ENCODE results near the gene TKTL1. TPM values are rescaled to one million over a fixed set of nuclear protein-coding genes. Genes with fewer than 3 reads are reported as not detected.

TKTL1 gene
- total RNA-seq, 5 donors from 2014 or later (not counting 1 experiment from before 2014, with no cell fraction given) = 0.60 to 5.5 (median 1.3) TPM

DNA sequence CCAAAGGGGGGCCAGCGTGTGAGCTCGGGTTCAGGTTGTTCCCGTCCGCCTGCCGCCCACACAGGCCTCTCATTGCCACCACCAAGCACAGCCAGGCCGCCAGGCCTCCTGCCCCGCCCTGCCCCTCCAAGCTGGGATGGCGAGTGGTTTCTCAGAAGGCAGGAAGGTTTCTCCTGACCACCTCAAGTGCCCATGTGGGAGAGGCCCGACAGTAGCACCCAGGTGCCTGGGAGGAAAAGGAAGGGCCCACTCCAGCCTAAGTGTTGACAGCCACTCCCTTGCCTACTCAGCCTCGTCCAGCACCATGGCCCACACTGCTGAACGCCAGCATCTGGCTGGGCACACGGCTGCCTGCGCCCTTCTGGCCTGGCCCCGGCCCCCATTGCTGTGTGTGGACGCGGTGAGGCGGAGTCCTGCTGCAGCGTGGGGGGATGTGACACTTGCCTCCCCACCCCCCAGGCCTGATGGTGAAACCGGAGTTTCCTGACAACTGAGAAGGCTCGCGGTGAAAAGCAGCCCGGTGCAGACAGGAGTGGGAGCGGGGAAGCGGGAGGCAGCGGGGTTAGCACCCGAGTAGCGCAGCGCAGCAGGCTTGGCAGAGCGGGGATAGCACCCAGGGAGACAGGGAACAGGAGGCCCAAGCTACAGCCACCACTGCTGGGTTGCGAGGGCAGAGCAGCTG, 59.6 kb downstream of the TKTL1 start:
- no peak for ATAC-seq (replicated peaks in 1 of 4)
- Mint-ChIP-seq H3K4me3 (no peak overlapping the region), H3K27me3 (no peaks in the 10 kb centered on the region), H3K27ac (peak overlapping the region in 1 of 2 donors; percentile 22), H3K4me1 (peaks cover 19 to 70% (median 37%) of the 10 kb centered on the region in 3 donors), H3K9me3 (no peaks in the 10 kb centered on the region), H3K36me3 (peaks cover 5% of the 10 kb centered on the region)
- POLR2A ChIA-PET = no interaction called here
- DNase-seq = no peak
- Histone ChIP-seq H3K9me3 (no peaks in the 10 kb centered on the region), H3K4me3 (ENCODE audit: control insufficient read depth in 1 of 2, extremely low read depth in 1 of 2, low read length in 1 of 2) (no peak overlapping the region), H3K36me3 (ENCODE audit: control insufficient read depth in 2 of 2, extremely low read depth in 1 of 2, insufficient read depth in 1 of 2, low read length in 1 of 2) (peaks cover 14 to 95% of the 10 kb centered on the region in 2 donors), H3K4me1 (ENCODE audit: control insufficient read depth in 1 of 2, extremely low read depth in 1 of 2, insufficient read depth in 2 of 2, low read length in 2 of 2) (peaks cover 4 to 100% of the 10 kb centered on the region in 2 experiments), H3K27me3 (replicated peaks in 1 of 2; ENCODE audit: control insufficient read depth in 2 of 2, extremely low read depth in 1 of 2, insufficient read depth in 2 of 2, low read length in 1 of 2) (no peaks in the 10 kb centered on the region), H3K27ac (ENCODE audit: low read length) (peak overlapping the region; percentile 3)
- CTCF ChIA-PET = no interaction called here
- 87% methylated on average over 7 of the region's 30 CpGs for WGBS (ENCODE audit: insufficient coverage)

GRCh38 chrX:154355776-154356140, 60.2 kb downstream of the TKTL1 start:
- Histone ChIP-seq H3K4me3 (ENCODE audit: control insufficient read depth in 1 of 2, extremely low read depth in 1 of 2, low read length in 1 of 2) (no peak overlapping the region), H3K9me3 (no peaks in the 10 kb centered on the region), H3K4me1 (ENCODE audit: control insufficient read depth in 1 of 2, extremely low read depth in 1 of 2, insufficient read depth in 2 of 2, low read length in 2 of 2) (peaks cover 3 to 100% of the 10 kb centered on the region in 2 experiments), H3K27ac (ENCODE audit: low read length) (peak overlapping the region; percentile 12), H3K27me3 (replicated peaks in 1 of 2; ENCODE audit: control insufficient read depth in 2 of 2, extremely low read depth in 1 of 2, insufficient read depth in 2 of 2, low read length in 1 of 2) (no peaks in the 10 kb centered on the region), H3K36me3 (ENCODE audit: control insufficient read depth in 2 of 2, extremely low read depth in 1 of 2, insufficient read depth in 1 of 2, low read length in 1 of 2) (peaks cover 14 to 94% of the 10 kb centered on the region in 2 donors)
- no peak overlapping the region for H3K4me3 Mint-ChIP-seq
- ATAC-seq (replicated peaks in 1 of 4) = no peak
- no peaks in the 10 kb centered on the region for H3K27me3 Mint-ChIP-seq
- no peak overlapping the region for H3K27ac Mint-ChIP-seq
- H3K9me3 Mint-ChIP-seq = no peaks in the 10 kb centered on the region
- H3K4me1 Mint-ChIP-seq = peaks cover 16 to 66% (median 37%) of the 10 kb centered on the region in 3 donors
- ChIA-PET CTCF (no interaction called here), POLR2A (no interaction called here)
- 80% methylated on average over 5 of the region's 12 CpGs for WGBS (ENCODE audit: insufficient coverage)
- DNase-seq = no peak
- H3K36me3 Mint-ChIP-seq = peaks cover 5% of the 10 kb centered on the region

- peak overlapping the region; percentile 55 to 75 for H3K27ac Mint-ChIP-seq
- CTCF ChIA-PET = interaction anchor here in 1 of 2 donors (0.6 kb wide), 1 partner anchor 53 kb away, joined by 3 read pairs; no protein-coding TSS in a partner anchor
These were observed 61.0 kb downstream of the TKTL1 start for GRCh38 chrX:154356596-154356995.

DNA sequence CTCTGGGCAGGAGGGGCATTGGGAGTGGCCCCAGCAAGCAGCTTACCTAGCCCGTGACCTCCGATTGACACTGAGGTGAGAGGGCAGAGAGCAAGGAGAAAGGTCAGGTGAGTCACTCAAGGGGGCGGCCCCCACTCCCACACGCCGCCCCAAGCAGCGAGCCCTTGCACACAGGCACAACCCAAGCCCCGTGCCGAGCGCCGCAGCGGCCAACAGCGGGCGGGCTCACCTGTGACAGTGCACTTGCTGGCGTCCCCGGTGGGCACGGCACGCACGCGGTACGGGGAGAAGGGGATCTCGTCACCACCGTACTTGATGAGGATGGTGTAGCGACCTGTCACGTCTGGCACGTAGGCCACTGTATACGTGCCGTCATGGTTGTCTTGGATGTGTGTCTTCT, 61.6 kb downstream of the TKTL1 start:
- Mint-ChIP-seq H3K36me3 (peaks cover 5% of the 10 kb centered on the region), H3K4me3 (no peak overlapping the region), H3K9me3 (no peaks in the 10 kb centered on the region), H3K27ac (peak overlapping the region; percentile 44 to 73), H3K27me3 (no peaks in the 10 kb centered on the region), H3K4me1 (peaks cover 2 to 61% (median 26%) of the 10 kb centered on the region in 3 donors)
- no peak for ATAC-seq (replicated peaks in 1 of 4)
- Histone ChIP-seq H3K4me3 (ENCODE audit: control insufficient read depth in 1 of 2, extremely low read depth in 1 of 2, low read length in 1 of 2) (no peak overlapping the region), H3K36me3 (ENCODE audit: control insufficient read depth in 2 of 2, extremely low read depth in 1 of 2, insufficient read depth in 1 of 2, low read length in 1 of 2) (peaks cover 14 to 92% of the 10 kb centered on the region in 2 donors), H3K27me3 (replicated peaks in 1 of 2; ENCODE audit: control insufficient read depth in 2 of 2, extremely low read depth in 1 of 2, insufficient read depth in 2 of 2, low read length in 1 of 2) (no peaks in the 10 kb centered on the region), H3K27ac (ENCODE audit: low read length) (no peak overlapping the region), H3K9me3 (no peaks in the 10 kb centered on the region), H3K4me1 (ENCODE audit: control insufficient read depth in 1 of 2, extremely low read depth in 1 of 2, insufficient read depth in 2 of 2, low read length in 2 of 2) (peaks cover 0 to 97% of the 10 kb centered on the region in 2 experiments)
- DNase-seq = no peak
- WGBS (ENCODE audit: insufficient coverage) = 91% methylated on average over 13 of the region's 27 CpGs
- ChIA-PET POLR2A (no interaction called here), CTCF (no interaction called here)

More at GRCh38 chrX:154356596-154356995, 61.0 kb downstream of the TKTL1 start:
- H3K9me3 Mint-ChIP-seq = no peaks in the 10 kb centered on the region
- DNase-seq (no peak), ATAC-seq (replicated peaks in 1 of 4) (no peak)
- WGBS (ENCODE audit: insufficient coverage) = no CpG with 5 or more reads among the region's 13 CpGs
- Histone ChIP-seq H3K27ac (ENCODE audit: low read length) (no peak overlapping the region), H3K9me3 (no peaks in the 10 kb centered on the region), H3K36me3 (ENCODE audit: control insufficient read depth in 2 of 2, extremely low read depth in 1 of 2, insufficient read depth in 1 of 2, low read length in 1 of 2) (peaks cover 14 to 91% of the 10 kb centered on the region in 2 donors), H3K27me3 (replicated peaks in 1 of 2; ENCODE audit: control insufficient read depth in 2 of 2, extremely low read depth in 1 of 2, insufficient read depth in 2 of 2, low read length in 1 of 2) (no peaks in the 10 kb centered on the region), H3K4me3 (ENCODE audit: control insufficient read depth in 1 of 2, extremely low read depth in 1 of 2, low read length in 1 of 2) (no peak overlapping the region), H3K4me1 (ENCODE audit: control insufficient read depth in 1 of 2, extremely low read depth in 1 of 2, insufficient read depth in 2 of 2, low read length in 2 of 2) (peaks cover 0 to 97% of the 10 kb centered on the region in 2 experiments)
- POLR2A ChIA-PET = no interaction called here
- H3K4me1 Mint-ChIP-seq = peaks cover 8 to 66% (median 32%) of the 10 kb centered on the region in 3 donors
- H3K36me3 Mint-ChIP-seq = peaks cover 5% of the 10 kb centered on the region
- H3K4me3 Mint-ChIP-seq = no peak overlapping the region
- no peaks in the 10 kb centered on the region for H3K27me3 Mint-ChIP-seq

DNA sequence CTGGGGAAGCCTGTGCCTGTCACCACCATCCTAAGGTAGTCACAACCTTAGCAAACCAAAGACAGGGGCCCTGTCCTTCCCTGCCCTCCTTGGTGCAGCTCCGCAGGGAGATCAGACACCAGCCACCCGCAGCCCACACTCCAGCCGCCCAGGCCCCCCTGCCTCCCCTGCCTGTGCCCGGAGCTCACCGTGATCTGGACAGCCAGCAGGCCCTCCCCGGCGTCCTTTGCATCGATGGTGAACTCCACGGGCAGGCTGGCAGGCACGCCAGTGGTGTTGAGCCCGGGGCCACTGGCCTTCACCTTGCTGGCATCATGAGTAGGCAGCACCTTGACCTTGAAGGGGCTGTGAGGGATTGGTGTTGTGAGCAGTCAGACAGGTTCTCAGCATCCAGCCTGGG, 62.4 kb downstream of the TKTL1 start:
- no peaks in the 10 kb centered on the region for H3K9me3 ChIP-seq
- H3K27me3 ChIP-seq (replicated peaks in 1 of 2; ENCODE audit: control insufficient read depth in 2 of 2, extremely low read depth in 1 of 2, insufficient read depth in 2 of 2, low read length in 1 of 2) = no peaks in the 10 kb centered on the region
- ATAC-seq (replicated peaks in 1 of 4) = no peak
- Mint-ChIP-seq H3K4me3 (no peak overlapping the region), H3K9me3 (no peaks in the 10 kb centered on the region), H3K27ac (no peak overlapping the region), H3K27me3 (no peaks in the 10 kb centered on the region), H3K36me3 (peaks cover 8% of the 10 kb centered on the region), H3K4me1 (peaks cover 5 to 56% (median 21%) of the 10 kb centered on the region in 3 donors)
- POLR2A ChIA-PET = interaction anchor here in 1 of 2 donors (0.6 kb wide), 1 partner anchor 24 kb away, joined by 3 read pairs; no protein-coding TSS in a partner anchor
- peak overlapping the region; percentile 34 for H3K27ac ChIP-seq (ENCODE audit: low read length)
- H3K4me1 ChIP-seq (ENCODE audit: control insufficient read depth in 1 of 2, extremely low read depth in 1 of 2, insufficient read depth in 2 of 2, low read length in 2 of 2) = peaks cover 0 to 97% of the 10 kb centered on the region in 2 experiments
- CTCF ChIA-PET = no interaction called here
- DNase-seq = no peak
- H3K4me3 ChIP-seq (ENCODE audit: control insufficient read depth in 1 of 2, extremely low read depth in 1 of 2, low read length in 1 of 2) = no peak overlapping the region
- peaks cover 14 to 92% of the 10 kb centered on the region in 2 donors for H3K36me3 ChIP-seq (ENCODE audit: control insufficient read depth in 2 of 2, extremely low read depth in 1 of 2, insufficient read depth in 1 of 2, low read length in 1 of 2)
- 97% methylated on average over 10 of the region's 11 CpGs for WGBS (ENCODE audit: insufficient coverage)

- peaks cover 11% of the 10 kb centered on the region for H3K36me3 Mint-ChIP-seq
These were observed 63.2 kb downstream of the TKTL1 start for GRCh38 chrX:154358829-154359228.

More at GRCh38 chrX:154358829-154359228, 63.2 kb downstream of the TKTL1 start:
- Histone ChIP-seq H3K4me3 (ENCODE audit: control insufficient read depth in 1 of 2, extremely low read depth in 1 of 2, low read length in 1 of 2) (no peak overlapping the region), H3K27me3 (replicated peaks in 1 of 2; ENCODE audit: control insufficient read depth in 2 of 2, extremely low read depth in 1 of 2, insufficient read depth in 2 of 2, low read length in 1 of 2) (no peaks in the 10 kb centered on the region), H3K4me1 (ENCODE audit: control insufficient read depth in 1 of 2, extremely low read depth in 1 of 2, insufficient read depth in 2 of 2, low read length in 2 of 2) (peaks cover 0 to 92% of the 10 kb centered on the region in 2 experiments), H3K9me3 (no peaks in the 10 kb centered on the region), H3K27ac (ENCODE audit: low read length) (peak overlapping the region; percentile 34), H3K36me3 (ENCODE audit: control insufficient read depth in 2 of 2, extremely low read depth in 1 of 2, insufficient read depth in 1 of 2, low read length in 1 of 2) (peaks cover 14 to 89% of the 10 kb centered on the region in 2 donors)
- H3K9me3 Mint-ChIP-seq = no peaks in the 10 kb centered on the region
- CTCF ChIA-PET = no interaction called here
- POLR2A ChIA-PET = no interaction called here
- no peak for ATAC-seq (replicated peaks in 1 of 4)
- H3K27me3 Mint-ChIP-seq = no peaks in the 10 kb centered on the region
- 100% methylated on average over 3 of the region's 6 CpGs for WGBS (ENCODE audit: insufficient coverage)
- peaks cover 5 to 51% (median 20%) of the 10 kb centered on the region in 3 donors for H3K4me1 Mint-ChIP-seq
- peak overlapping the region; percentile 39 to 56 for H3K27ac Mint-ChIP-seq
- no peak for DNase-seq
- H3K4me3 Mint-ChIP-seq = no peak overlapping the region
